CD14-positive monocyte (primary cell): Measurements from ENCODE around the gene PRM3. TPM values are rescaled to one million over a fixed set of nuclear protein-coding genes. Genes with fewer than 3 reads are reported as not detected.

Experiments used
- DNase-seq, 3 donors: peaks; one replicate each; pipeline ENCODE4 v3.0.0-alpha.2; 2011 to 2022
- H2AFZ ChIP-seq: 2 replicates; pipeline ENCODE4 v1.6.0; 2012; ENCODE audit warnings: mild to moderate bottlenecking, low read depth, low read length, inconsistent platforms; ENCODE audit not compliant: insufficient read depth, poor library complexity, severe bottlenecking
- H3K27ac ChIP-seq, 2 donors: 1 replicate in 1 of 2; 2 replicates in 1 of 2; pipeline ENCODE4 v1.5.1; 2012 to 2013; ENCODE audit warnings: low read length in 2 of 2, control low read depth in 1 of 2, inconsistent platforms in 1 of 2, low read depth in 1 of 2, mild to moderate bottlenecking in 1 of 2
- H3K27me3 ChIP-seq, 2 donors: one replicate each; pipeline versions ENCODE4 v1.6.0 to v1.6.1; 2011 to 2013; ENCODE audit warnings: low read length in 2 of 2; ENCODE audit not compliant: control insufficient read depth in 2 of 2, insufficient read depth in 2 of 2
- H3K36me3 ChIP-seq, 2 donors: replicated peaks in 1 of 2; 1 replicate in 1 of 2; 2 replicates in 1 of 2; pipeline versions ENCODE4 v1.5.1 to v1.6.1; 2012 to 2013; ENCODE audit warnings: low read length in 2 of 2, control low read depth in 1 of 2, inconsistent platforms in 1 of 2, mild to moderate bottlenecking in 1 of 2; ENCODE audit not compliant: insufficient read depth in 2 of 2, control insufficient read depth in 1 of 2
- H3K4me1 ChIP-seq, 2 donors: 1 replicate in 1 of 2; 2 replicates in 1 of 2; pipeline versions ENCODE4 v1.5.1 to v1.6.1; 2012 to 2013; ENCODE audit warnings: low read length in 2 of 2, control low read depth in 1 of 2, inconsistent platforms in 1 of 2, mild to moderate bottlenecking in 1 of 2, moderate library complexity in 1 of 2; ENCODE audit not compliant: insufficient read depth in 2 of 2, control insufficient read depth in 1 of 2
- H3K4me2 ChIP-seq: replicated peaks from 2 replicates; pipeline ENCODE3; 2012; ENCODE audit warnings: low read length, moderate library complexity, mild to moderate bottlenecking; ENCODE audit not compliant: poor library complexity, severe bottlenecking; ENCODE audit errors: extremely low read depth
- H3K4me3 ChIP-seq, 3 experiments: fragments of 200-600 bp in 1 of 3; sonication (generic) in 1 of 3; replicated peaks in 1 of 3; 1 replicate in 2 of 3; 2 replicates in 1 of 3; pipeline ENCODE4 v1.5.1; 2011 to 2013; ENCODE audit warnings: low read length in 3 of 3, mild to moderate bottlenecking in 3 of 3, control low read depth in 2 of 3, low read depth in 2 of 3, inconsistent platforms in 1 of 3, moderate library complexity in 1 of 3
- H3K79me2 ChIP-seq: 2 replicates; pipeline ENCODE4 v1.6.0; 2012; ENCODE audit warnings: mild to moderate bottlenecking, control low read depth, inconsistent platforms, low read length, moderate library complexity; ENCODE audit not compliant: insufficient read depth
- H3K9ac ChIP-seq: 2 replicates; pipeline ENCODE4 v1.6.0; 2017; ENCODE audit warnings: low read length, mild to moderate bottlenecking; ENCODE audit not compliant: insufficient read depth, poor library complexity, severe bottlenecking
- H3K9me3 ChIP-seq, 2 donors: replicated peaks in 1 of 2; 1 replicate in 1 of 2; 2 replicates in 1 of 2; pipeline versions ENCODE4 v1.5.1 to v1.6.1; 2012 to 2013; ENCODE audit warnings: low read length in 2 of 2, control low read depth in 1 of 2; ENCODE audit not compliant: control insufficient read depth in 1 of 2, insufficient read depth in 1 of 2
- H4K20me1 ChIP-seq: 2 replicates; pipeline ENCODE4 v1.6.0; 2012; ENCODE audit warnings: mild to moderate bottlenecking, low read length, control low read depth, moderate library complexity; ENCODE audit not compliant: insufficient read depth
- H3K27ac Mint-ChIP-seq, 7 donors: one replicate each; pipeline ENCODE4 v1.8.0; 2020; ENCODE audit warnings: mild to moderate bottlenecking in 7 of 7, mixed read lengths in 7 of 7, moderate library complexity in 6 of 7, inconsistent platforms in 2 of 7
- H3K27me3 Mint-ChIP-seq, 3 donors: one replicate each; pipeline ENCODE4 v1.8.0; 2021 to 2022; ENCODE audit warnings: low read depth in 3 of 3, mild to moderate bottlenecking in 3 of 3, mixed read lengths in 3 of 3, moderate library complexity in 3 of 3, inconsistent platforms in 1 of 3
- H3K36me3 Mint-ChIP-seq, 2 donors: one replicate each; pipeline ENCODE4 v1.8.0; 2020; ENCODE audit warnings: mixed read lengths in 2 of 2, inconsistent platforms in 1 of 2, mild to moderate bottlenecking in 1 of 2
- H3K4me1 Mint-ChIP-seq: one replicate; pipeline ENCODE4 v1.8.0; 2020; ENCODE audit warnings: mild to moderate bottlenecking, mixed read lengths
- H3K4me3 Mint-ChIP-seq, 2 donors: one replicate each; pipeline ENCODE4 v1.8.0; 2020; ENCODE audit warnings: mild to moderate bottlenecking in 2 of 2, mixed read lengths in 2 of 2, moderate library complexity in 1 of 2
- H3K9me3 Mint-ChIP-seq, 7 donors: one replicate each; pipeline ENCODE4 v1.8.0; 2020 to 2022; ENCODE audit warnings: mixed read lengths in 7 of 7, mild to moderate bottlenecking in 6 of 7, moderate library complexity in 6 of 7, inconsistent platforms in 2 of 7
- WGBS: methylation state at CpG from one replicate; pipeline ENCODE4 v1.1.5; 2013; ENCODE audit warnings: missing lambda C conversion rate; ENCODE audit not compliant: insufficient coverage; 5-methylcytosine and 5-hydroxymethylcytosine counted together
- intact Hi-C, 2 donors: fragments of 100-400 bp; cut with micrococcal nuclease; formaldehyde crosslinking; loops; one replicate each; pipeline versions ENCODE4 v1.15.0 to v1.15.1; 2023
- polyA plus RNA-seq, 3 donors: library from polyadenylated mRNA; depleted of rRNA in 1 of 3; unstranded in 2 of 3; stranded (reverse) in 1 of 3; fragments of 300-500 nt in 2 of 3; fragments of >200 nt in 1 of 3; fragmentation: Illumina TruSeq in 2 of 3; gene quantifications; 1 replicate in 2 of 3; 2 replicates in 1 of 3; pipeline ENCODE4 v1.2.3, GENCODE V29; 2012 to 2021
- TF ChIP-seq, protein P1 (sequence below): fragments of 200-600 bp; IDR thresholded peaks from one replicate; pipeline ENCODE4 v1.8.0; 2022; ENCODE audit warnings: antibody characterized with exemption, mild to moderate bottlenecking

PRM3 gene
- polyA plus RNA-seq, 3 donors, result not detected

- H3K27me3 ChIP-seq, result peaks cover 0 to 12% of the 10 kb centered on the region in 2 donors
- TF ChIP-seq, protein P1, sequence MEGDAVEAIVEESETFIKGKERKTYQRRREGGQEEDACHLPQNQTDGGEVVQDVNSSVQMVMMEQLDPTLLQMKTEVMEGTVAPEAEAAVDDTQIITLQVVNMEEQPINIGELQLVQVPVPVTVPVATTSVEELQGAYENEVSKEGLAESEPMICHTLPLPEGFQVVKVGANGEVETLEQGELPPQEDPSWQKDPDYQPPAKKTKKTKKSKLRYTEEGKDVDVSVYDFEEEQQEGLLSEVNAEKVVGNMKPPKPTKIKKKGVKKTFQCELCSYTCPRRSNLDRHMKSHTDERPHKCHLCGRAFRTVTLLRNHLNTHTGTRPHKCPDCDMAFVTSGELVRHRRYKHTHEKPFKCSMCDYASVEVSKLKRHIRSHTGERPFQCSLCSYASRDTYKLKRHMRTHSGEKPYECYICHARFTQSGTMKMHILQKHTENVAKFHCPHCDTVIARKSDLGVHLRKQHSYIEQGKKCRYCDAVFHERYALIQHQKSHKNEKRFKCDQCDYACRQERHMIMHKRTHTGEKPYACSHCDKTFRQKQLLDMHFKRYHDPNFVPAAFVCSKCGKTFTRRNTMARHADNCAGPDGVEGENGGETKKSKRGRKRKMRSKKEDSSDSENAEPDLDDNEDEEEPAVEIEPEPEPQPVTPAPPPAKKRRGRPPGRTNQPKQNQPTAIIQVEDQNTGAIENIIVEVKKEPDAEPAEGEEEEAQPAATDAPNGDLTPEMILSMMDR, result no peak
- peaks cover 41% of the 10 kb centered on the region for H3K4me1 Mint-ChIP-seq
Observed at GRCh38 chr16:11260596-11260966, 12.8 kb downstream of the PRM3 start.

GRCh38 chr16:11259655-11260595 is 13.5 kb downstream of the PRM3 start:
- no peak overlapping the region for H3K27ac ChIP-seq
- H3K79me2 ChIP-seq, result no peaks in the 10 kb centered on the region
- H3K4me2 ChIP-seq, result no peak overlapping the region
- Mint-ChIP-seq H3K27me3 (peaks cover 23 to 54% (median 34%) of the 10 kb centered on the region in 3 donors), H3K4me3 (peak overlapping the region in 1 of 2 donors; percentile 86), H3K36me3 (no peaks in the 10 kb centered on the region), H3K4me1 (peaks cover 40% of the 10 kb centered on the region), H3K9me3 (peaks cover 0 to 3% (median 0%) of the 10 kb centered on the region in 7 donors), H3K27ac (no peak overlapping the region)
- TF ChIP-seq, protein P1, result no peak
- no peak overlapping the region for H2AFZ ChIP-seq
- H4K20me1 ChIP-seq, result no peaks in the 10 kb centered on the region
- H3K4me3 ChIP-seq, result no peak overlapping the region
- H3K4me1 ChIP-seq, result peaks cover 30 to 43% of the 10 kb centered on the region in 2 donors
- peaks cover 0 to 12% of the 10 kb centered on the region in 2 donors for H3K27me3 ChIP-seq
- 94% methylated on average over 10 of the region's 12 CpGs for WGBS
- H3K9me3 ChIP-seq, result no peaks in the 10 kb centered on the region
- intact Hi-C loops, result loop anchor here (5.0 to 10.0 kb wide), 4 partner anchors 55 to 288 kb away; partner anchors contain the start of gene RMI2 (in 1 of the 2)
- no peak overlapping the region for H3K9ac ChIP-seq
- H3K36me3 ChIP-seq, result no peaks in the 10 kb centered on the region
- no peak for DNase-seq

More at GRCh38 chr16:11260596-11260966, 12.8 kb downstream of the PRM3 start:
- peaks cover 0 to 3% (median 0%) of the 10 kb centered on the region in 7 donors for H3K9me3 Mint-ChIP-seq
- no peak overlapping the region for H3K27ac ChIP-seq
- no peak overlapping the region for H2AFZ ChIP-seq
- no peak for DNase-seq
- peaks cover 23 to 49% (median 34%) of the 10 kb centered on the region in 3 donors for H3K27me3 Mint-ChIP-seq
- H3K27ac Mint-ChIP-seq, result no peak overlapping the region
- 81% methylated on average over 2 of the region's 3 CpGs for whole genome bisulfite sequencing
- H3K9me3 ChIP-seq, result no peaks in the 10 kb centered on the region
- H3K79me2 ChIP-seq, result no peaks in the 10 kb centered on the region
- peaks cover 26 to 36% of the 10 kb centered on the region in 2 donors for H3K4me1 ChIP-seq
- H4K20me1 ChIP-seq, result no peaks in the 10 kb centered on the region
- no peak overlapping the region for H3K4me3 ChIP-seq
- H3K36me3 Mint-ChIP-seq, result no peaks in the 10 kb centered on the region
- H3K4me3 Mint-ChIP-seq, result peak overlapping the region in 1 of 2 donors; percentile 17
- no peak overlapping the region for H3K9ac ChIP-seq
- H3K4me2 ChIP-seq, result no peak overlapping the region
- intact Hi-C loops, result no loop called here
- H3K36me3 ChIP-seq, result no peaks in the 10 kb centered on the region
